SU-DHL-6 (cell line): ENCODE measurements around the gene GRIK3.

Source experiments
- H2AFZ ChIP-seq: fragments of 200-600 bp; sonication (generic); 2 replicates; pipeline ENCODE4 v1.6.1; 2014; ENCODE audit warnings: low read depth, mild to moderate bottlenecking, moderate library complexity, mixed read lengths, antibody characterized with exemption, low read length; ENCODE audit not compliant: severe bottlenecking
- H3F3A ChIP-seq: fragments of 200-600 bp; shearing (Covaris generic); 2 replicates; pipeline ENCODE4 v1.6.0; 2016; ENCODE audit warnings: antibody characterized with exemption, mild to moderate bottlenecking; ENCODE audit not compliant: insufficient read depth
- H3K27ac ChIP-seq: fragments of 200-600 bp; sonication (generic); 2 replicates; pipeline ENCODE4 v1.5.1; 2016; ENCODE audit warnings: low read depth, mild to moderate bottlenecking, low read length, moderate library complexity, mixed read lengths
- H3K27me3 ChIP-seq: fragments of 200-600 bp; sonication (generic), shearing (Covaris generic); 2 replicates; pipeline ENCODE4 v1.6.0; 2014; ENCODE audit warnings: mild to moderate bottlenecking, low read length
- H3K36me3 ChIP-seq: fragments of 200-600 bp; sonication (generic); 2 replicates; pipeline ENCODE4 v1.6.1; 2014; ENCODE audit warnings: mild to moderate bottlenecking, low read length, mixed read lengths
- H3K4me2 ChIP-seq: fragments of 300-600, 200-600 bp; shearing (Covaris generic), sonication (generic); 2 replicates; pipeline ENCODE4 v1.6.0; 2014; ENCODE audit warnings: low read length, low read depth, mild to moderate bottlenecking; ENCODE audit not compliant: poor library complexity, severe bottlenecking
- H3K4me3 ChIP-seq: fragments of 200-600 bp; sonication (generic); 2 replicates; pipeline ENCODE4 v1.5.1; 2014; ENCODE audit warnings: antibody characterized with exemption, low read length, mild to moderate bottlenecking, mixed read lengths; ENCODE audit not compliant: insufficient read depth, poor library complexity, severe bottlenecking
- H3K79me2 ChIP-seq: fragments of 200-600 bp; sonication (generic); 2 replicates; pipeline ENCODE4 v1.6.1; 2014; ENCODE audit warnings: mild to moderate bottlenecking, low read length, moderate library complexity; ENCODE audit not compliant: insufficient read depth
- H3K9ac ChIP-seq: fragments of 200-600 bp; sonication (generic); 2 replicates; pipeline ENCODE4 v1.7.0; 2014; ENCODE audit warnings: mild to moderate bottlenecking, low read length
- H3K9me2 ChIP-seq: fragments of 200-600 bp; sonication (generic); replicated peaks from 2 replicates; pipeline ENCODE4 v1.6.1; 2014; ENCODE audit warnings: low read length; ENCODE audit not compliant: insufficient read depth
- H3K9me3 ChIP-seq: fragments of 200-600 bp; sonication (generic); 2 replicates; pipeline ENCODE4 v1.6.1; 2014; ENCODE audit warnings: low read length, mixed read lengths; ENCODE audit not compliant: insufficient read depth
- H4K20me1 ChIP-seq: fragments of 200-600 bp; sonication (generic); 2 replicates; pipeline ENCODE4 v1.6.1; 2014; ENCODE audit warnings: low read depth, mild to moderate bottlenecking, antibody characterized with exemption, low read length, moderate library complexity, mixed read lengths
- EZH2phosphoT487 ChIP-seq: fragments of 200-600 bp; sonication (generic), shearing (Covaris generic); conservative IDR thresholded peaks from 2 replicates; pipeline ENCODE4 v1.6.1; 2018; ENCODE audit warnings: mild to moderate bottlenecking, antibody characterized with exemption, low read length, moderate library complexity, mixed read lengths
- TF ChIP-seq, protein P1 (sequence below): fragments of 200-600 bp; sonication (generic); IDR thresholded peaks from one replicate; pipeline ENCODE4 v1.5.1; 2017; ENCODE audit warnings: antibody characterized with exemption, mild to moderate bottlenecking, low read length, moderate library complexity; ENCODE audit not compliant: insufficient read depth, poor library complexity, severe bottlenecking

Gene GRIK3

DNA sequence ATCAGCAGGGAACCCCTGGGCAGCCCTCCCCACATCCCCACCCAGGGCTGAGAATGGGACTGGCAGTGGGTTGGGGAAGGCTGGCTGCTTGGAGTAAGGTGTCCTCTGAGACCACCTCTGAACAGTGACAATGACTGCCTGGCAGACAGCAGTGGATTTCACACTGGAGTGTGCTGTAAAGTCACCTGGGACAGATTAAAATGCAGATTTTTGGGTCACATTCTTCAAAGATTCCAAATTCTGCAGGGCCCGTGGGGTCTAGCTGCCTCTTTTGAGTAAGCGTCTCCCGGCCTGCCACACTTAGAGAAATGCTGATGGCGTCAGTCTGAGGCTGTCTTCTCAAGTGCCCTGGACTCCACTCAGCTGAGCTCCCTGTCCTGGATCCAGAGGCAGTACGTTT lies 164.5 kb downstream of the GRIK3 start:
- Histone ChIP-seq H3K9ac (no peak overlapping the region), H3K27me3 (no peaks in the 10 kb centered on the region), H4K20me1 (no peaks in the 10 kb centered on the region), H3K9me2 (no peaks in the 10 kb centered on the region), H3K79me2 (no peaks in the 10 kb centered on the region), H2AFZ (no peak overlapping the region), H3K36me3 (no peaks in the 10 kb centered on the region), H3K9me3 (no peaks in the 10 kb centered on the region), H3K4me2 (no peak overlapping the region), H3K27ac (no peak overlapping the region), H3K4me3 (no peak overlapping the region), H3F3A (no peaks in the 10 kb centered on the region)
- TF ChIP-seq, protein P1, sequence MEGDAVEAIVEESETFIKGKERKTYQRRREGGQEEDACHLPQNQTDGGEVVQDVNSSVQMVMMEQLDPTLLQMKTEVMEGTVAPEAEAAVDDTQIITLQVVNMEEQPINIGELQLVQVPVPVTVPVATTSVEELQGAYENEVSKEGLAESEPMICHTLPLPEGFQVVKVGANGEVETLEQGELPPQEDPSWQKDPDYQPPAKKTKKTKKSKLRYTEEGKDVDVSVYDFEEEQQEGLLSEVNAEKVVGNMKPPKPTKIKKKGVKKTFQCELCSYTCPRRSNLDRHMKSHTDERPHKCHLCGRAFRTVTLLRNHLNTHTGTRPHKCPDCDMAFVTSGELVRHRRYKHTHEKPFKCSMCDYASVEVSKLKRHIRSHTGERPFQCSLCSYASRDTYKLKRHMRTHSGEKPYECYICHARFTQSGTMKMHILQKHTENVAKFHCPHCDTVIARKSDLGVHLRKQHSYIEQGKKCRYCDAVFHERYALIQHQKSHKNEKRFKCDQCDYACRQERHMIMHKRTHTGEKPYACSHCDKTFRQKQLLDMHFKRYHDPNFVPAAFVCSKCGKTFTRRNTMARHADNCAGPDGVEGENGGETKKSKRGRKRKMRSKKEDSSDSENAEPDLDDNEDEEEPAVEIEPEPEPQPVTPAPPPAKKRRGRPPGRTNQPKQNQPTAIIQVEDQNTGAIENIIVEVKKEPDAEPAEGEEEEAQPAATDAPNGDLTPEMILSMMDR: no peak
- no peak for TF ChIP-seq EZH2phosphoT487

DNA sequence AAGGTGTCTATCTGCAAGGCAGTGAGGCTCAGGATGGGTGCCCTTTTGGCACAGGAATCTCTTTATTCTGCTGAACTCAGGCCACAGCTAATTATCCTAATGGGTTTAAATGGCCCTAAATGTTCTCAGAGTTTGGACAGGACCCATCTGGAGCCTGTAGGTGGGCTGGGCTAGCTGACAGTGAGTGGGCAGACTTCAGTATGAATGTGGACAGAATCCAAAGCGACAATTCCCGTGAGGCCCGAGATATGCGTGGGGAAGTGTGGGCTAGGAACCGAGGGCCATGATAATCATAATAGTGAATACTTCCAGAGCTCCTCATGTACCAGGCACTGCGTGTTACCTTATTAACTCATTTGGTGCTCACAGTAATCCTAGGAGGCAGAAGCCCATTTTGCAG lies 165.3 kb downstream of the GRIK3 start:
- Histone ChIP-seq H3F3A (no peaks in the 10 kb centered on the region), H3K27ac (no peak overlapping the region), H3K4me2 (no peak overlapping the region), H2AFZ (no peak overlapping the region), H3K36me3 (no peaks in the 10 kb centered on the region), H3K9ac (no peak overlapping the region), H3K9me3 (no peaks in the 10 kb centered on the region), H3K27me3 (no peaks in the 10 kb centered on the region), H3K4me3 (no peak overlapping the region), H3K9me2 (no peaks in the 10 kb centered on the region), H3K79me2 (no peaks in the 10 kb centered on the region), H4K20me1 (no peaks in the 10 kb centered on the region)
- TF ChIP-seq, protein P1: no peak
- TF ChIP-seq EZH2phosphoT487: no peak

DNA sequence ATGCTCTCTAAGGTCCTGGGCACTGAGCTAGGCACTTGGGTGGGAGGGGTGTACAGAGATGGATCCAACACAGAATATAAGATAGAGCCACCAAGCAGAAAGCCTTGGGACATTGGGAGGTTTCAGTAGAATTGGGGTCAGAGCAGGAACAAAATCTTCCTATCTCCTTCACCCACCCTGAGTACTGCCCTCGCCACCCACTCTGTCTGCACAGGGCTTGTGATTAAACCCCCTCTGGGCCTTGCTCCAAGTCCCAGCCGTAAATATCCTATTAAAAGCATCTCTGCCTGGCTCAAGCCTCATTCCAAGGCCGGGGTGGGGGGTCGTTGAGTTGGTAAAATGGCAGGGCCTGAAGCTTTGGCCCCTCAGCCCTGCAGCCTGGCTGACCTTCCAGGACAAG lies 166.7 kb downstream of the GRIK3 start:
- no peak overlapping the region for H2AFZ ChIP-seq
- no peak overlapping the region for H3K9ac ChIP-seq
- H3K9me2 ChIP-seq: no peaks in the 10 kb centered on the region
- H3K4me2 ChIP-seq: no peak overlapping the region
- no peak overlapping the region for H3K4me3 ChIP-seq
- no peak overlapping the region for H3K27ac ChIP-seq
- H3K9me3 ChIP-seq: no peaks in the 10 kb centered on the region
- no peaks in the 10 kb centered on the region for H3K79me2 ChIP-seq
- no peaks in the 10 kb centered on the region for H4K20me1 ChIP-seq
- no peaks in the 10 kb centered on the region for H3F3A ChIP-seq
- no peaks in the 10 kb centered on the region for H3K36me3 ChIP-seq
- H3K27me3 ChIP-seq: no peaks in the 10 kb centered on the region
- TF ChIP-seq, protein P1: no peak
- no peak for TF ChIP-seq EZH2phosphoT487
